HG03103 (cell line): Measurements from ENCODE around the gene TBC1D22A.

Experiments
- ATAC-seq: cut with Tn5 transposase; IDR thresholded peaks from one replicate; pipeline ENCODE4 v1.9.1; 2021; ENCODE audit warnings: low read depth; ENCODE audit not compliant: unreplicated experiment

TBC1D22A gene

DNA sequence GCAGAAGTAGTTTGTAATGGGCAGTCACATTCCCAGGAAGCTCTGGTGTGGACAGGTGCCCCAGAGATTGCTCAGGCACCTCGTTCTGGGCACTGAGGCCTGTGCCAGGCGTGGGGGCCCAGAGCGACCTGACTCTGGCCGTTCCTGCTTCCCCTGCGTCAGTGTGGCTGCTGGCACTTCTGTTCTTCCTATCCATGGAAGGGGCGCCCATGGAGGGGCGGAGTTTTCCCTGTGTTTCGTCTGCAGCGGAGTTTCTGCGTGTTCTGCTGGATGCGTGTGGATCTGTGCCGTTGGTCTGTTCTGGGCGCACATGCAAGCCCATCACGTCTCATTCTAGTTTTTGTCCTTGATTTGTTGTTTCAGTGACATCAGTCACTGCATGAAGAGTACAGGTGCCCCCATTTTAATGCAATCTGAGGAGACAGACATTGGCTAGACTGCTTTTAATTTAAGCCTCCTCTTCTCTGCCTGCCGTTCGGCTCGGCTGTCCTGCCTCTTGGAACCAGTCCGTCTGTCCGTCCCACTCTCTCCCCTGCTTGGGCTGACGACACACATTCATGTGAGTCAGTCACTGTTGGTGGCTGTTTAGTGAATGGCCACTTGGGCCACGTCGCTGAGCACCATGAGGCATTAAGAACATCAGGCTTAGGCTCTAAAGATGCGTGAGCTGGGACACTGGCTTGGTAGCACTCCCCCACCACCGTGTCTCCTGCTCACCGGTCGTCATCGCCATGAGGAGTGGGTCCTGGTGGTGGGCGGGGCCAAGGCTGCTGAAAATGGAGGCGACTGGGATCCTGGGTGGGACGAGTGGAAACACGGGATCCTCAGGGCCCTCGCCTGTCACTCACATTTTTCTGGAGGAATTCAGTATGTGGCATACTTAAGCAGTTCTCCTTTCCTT lies 255.8 kb downstream of the TBC1D22A start:
- ATAC-seq: no peak

GRCh38 chr22:47019012-47019790 lies 256.8 kb downstream of the TBC1D22A start:
- no peak for ATAC-seq

DNA sequence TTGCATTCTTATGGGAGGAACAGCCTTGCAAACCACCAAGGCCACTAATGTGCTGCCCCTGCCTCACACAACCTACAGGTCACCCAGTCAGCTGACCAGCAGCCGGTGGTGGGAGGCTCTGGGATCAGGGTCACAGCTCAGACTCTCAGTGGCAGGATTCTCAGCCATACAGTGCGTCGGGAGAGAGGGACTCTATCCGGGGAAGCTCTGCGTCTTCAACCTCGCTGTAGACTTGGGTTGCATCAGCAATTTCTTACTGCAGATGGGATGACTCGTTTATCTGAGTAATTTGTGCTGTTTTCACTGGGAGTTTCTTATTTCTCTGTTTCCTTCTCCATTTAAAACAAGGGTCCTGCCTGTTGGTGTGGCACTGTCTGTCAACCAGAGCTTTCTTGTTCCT lies 257.7 kb downstream of the TBC1D22A start:
- no peak for ATAC-seq

DNA sequence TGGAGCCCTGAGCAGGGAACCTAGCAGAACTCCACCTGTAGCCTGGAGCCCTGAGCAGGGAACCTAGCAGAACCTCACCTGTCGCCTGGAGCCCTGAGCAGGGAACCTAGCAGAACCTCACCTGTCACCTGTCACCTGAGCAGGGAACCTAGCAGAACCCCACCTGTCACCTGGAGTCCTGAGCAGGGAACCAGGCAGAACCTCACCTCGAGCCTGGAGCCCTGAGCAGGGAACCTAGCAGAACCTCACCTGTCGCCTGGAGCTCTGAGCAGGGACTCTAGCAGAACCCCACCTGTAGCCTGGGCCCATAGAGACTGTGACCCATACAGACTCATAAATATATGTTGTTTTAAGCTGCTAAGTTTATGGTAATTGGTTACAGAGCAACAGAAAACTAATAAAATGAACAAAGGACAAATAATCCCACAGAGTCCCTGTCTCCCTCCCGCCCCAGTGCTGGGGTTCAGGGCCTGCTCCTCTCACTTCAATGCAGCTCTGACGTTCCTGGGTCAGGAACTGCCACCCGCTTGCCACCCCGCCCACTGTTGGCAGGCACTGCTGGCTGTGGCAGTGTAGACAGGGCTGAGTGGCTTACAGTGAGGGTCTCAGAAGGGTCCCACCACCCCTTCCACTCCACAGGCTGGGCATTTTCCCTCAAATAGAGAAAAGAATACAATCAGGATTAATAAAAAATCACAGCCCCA lies 259.1 kb downstream of the TBC1D22A start:
- no peak for ATAC-seq

- ATAC-seq: no peak
These were observed 259.6 kb downstream of the TBC1D22A start for GRCh38 chr22:47022075-47022473.

DNA sequence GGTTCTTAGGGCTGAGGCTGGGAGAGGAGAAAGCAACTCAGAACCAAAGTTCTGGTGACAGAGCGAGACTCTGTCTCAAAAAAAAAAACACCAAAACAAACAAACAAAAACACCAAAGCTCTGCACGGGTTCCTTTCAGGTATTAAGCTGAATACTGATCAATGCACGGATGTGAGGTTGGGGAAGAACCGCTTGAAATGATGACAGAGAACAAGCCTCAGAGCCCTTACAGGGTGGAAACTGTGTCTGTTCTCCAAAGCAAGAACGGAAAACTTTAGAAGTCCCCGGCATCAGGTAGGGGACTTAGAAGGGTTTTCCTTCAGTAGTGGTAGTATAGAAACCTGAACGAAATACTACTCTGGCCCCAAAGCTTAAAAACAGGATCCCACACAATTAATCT lies 260.0 kb downstream of the TBC1D22A start:
- no peak for ATAC-seq

DNA sequence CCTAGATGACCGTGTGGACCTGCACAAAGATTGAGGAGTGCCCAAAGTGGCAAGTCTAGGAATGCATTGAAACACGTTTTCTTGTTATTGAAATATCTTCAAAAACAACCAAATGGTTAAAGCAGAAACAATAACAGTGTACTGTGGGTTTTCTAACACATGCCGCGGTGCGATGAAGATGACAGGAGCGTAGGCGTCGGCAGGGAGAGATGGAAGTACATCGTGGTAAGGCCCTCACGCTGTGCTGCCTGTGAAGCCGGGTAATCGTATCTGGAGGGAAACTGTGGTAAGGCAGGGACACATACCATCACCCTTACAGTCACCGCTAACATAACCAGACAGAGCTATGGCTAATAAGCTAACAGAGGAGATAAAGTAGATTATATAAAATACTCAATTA lies 261.4 kb downstream of the TBC1D22A start:
- ATAC-seq: no peak

- ATAC-seq: no peak
These were observed 265.3 kb downstream of the TBC1D22A start for GRCh38 chr22:47027766-47028165.

GRCh38 chr22:47029244-47030074 lies 267.0 kb downstream of the TBC1D22A start:
- ATAC-seq: no peak

GRCh38 chr22:47030143-47030661 lies 267.8 kb downstream of the TBC1D22A start:
- no peak for ATAC-seq

DNA sequence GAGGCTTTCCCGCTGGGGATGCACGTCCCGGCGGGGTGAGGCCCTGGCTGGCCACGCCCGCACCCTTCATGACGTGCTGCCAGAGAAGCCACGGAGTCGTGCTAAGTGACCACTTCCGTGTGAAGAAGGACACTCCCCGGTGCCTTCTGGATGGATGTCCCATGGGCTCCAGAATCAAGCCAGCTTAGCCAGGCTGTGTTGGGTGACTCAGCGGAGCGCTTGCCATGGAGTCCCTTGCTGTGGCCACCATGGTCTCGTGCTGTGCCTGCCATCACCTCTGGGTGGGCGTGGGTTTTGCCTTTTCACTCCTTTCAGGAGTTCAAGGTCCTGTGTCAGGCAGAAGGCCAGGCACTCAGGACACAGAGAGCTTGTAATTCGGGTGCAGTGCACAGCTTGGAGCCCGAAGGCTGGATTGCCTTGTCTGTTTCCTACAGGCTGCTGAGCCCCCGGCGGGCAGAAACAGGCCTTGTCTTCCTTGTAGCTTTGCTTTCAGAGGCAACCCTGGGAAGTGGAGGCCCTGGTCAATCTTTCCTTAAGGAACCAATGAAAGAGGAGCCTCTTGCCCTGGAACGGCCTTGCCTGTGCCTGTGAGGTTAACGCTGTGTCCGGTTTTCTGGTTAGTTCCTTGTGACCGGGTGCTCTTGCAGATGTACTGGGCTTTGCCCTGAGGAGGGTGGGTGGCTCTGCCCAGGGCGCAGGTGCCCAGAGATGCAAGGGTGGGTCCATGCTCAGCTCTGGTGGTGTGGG lies 268.6 kb downstream of the TBC1D22A start:
- no peak for ATAC-seq

DNA sequence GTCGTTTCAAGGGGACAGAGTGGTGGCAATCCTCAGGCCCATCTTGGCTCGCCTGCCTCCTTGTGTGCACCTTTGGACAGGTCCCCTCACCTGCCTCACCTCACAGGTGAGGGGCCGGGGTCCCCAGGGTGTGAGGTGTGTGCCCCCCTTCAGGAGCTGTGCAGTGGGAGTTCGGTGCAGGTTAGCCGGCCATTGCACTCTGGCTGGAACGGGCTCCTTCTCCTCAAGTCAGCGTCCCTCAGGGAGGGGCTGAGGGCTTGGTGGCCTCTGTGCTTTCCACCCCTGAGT lies 269.1 kb downstream of the TBC1D22A start:
- ATAC-seq: no peak

- no peak for ATAC-seq
These were observed 269.9 kb downstream of the TBC1D22A start for GRCh38 chr22:47032091-47032943.

- no peak for ATAC-seq
These were observed 270.7 kb downstream of the TBC1D22A start for GRCh38 chr22:47032956-47033647.

DNA sequence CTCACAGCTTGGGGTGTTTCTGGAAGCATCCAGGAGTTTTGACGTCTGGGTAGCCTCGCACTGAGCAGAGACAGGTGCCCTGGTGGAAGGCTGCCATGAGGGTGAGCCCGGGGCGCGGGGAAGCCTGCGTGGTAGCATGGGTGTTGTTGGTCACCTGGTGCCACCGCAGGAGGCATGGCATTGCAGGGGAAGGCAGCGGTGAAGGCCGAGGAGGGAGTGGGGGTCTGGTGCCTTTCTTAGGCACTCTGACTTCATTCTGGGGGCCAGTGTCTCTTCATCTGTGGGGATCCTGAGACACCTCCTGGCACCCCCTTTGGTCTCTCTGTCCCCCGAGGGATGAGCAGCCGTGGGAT lies 271.2 kb downstream of the TBC1D22A start:
- no peak for ATAC-seq

GRCh38 chr22:47034076-47034808 lies 271.8 kb downstream of the TBC1D22A start:
- ATAC-seq: no peak

DNA sequence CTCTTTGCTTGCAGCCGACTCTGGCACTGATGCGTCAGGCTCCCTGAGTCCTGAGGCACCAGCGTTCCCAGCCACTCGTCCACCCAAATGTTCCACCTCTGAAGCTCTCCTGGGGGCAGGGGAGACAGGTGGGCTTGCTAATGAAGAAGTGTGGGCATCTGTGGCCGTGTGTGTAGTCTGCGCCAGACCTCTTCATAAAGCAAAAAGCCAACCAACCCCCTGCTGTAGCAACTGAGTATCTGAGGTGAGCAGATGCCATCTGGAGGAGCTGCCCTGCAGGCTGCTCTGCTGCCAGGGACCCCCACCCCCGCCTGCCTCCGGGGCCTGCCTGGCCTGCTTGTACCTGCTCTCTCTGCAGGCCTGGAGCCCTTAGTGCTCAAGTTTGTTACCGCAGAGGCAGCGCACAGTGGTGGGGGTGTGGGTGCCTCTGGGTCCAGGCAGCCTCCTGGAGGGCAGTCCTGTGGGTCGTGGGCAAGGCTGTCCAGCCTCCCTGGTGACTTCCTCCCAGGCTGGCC lies 272.5 kb downstream of the TBC1D22A start:
- ATAC-seq: no peak
